ENCODE measurements around the gene PIGX. TPM values are rescaled to one million over a fixed set of nuclear protein-coding genes. Genes with fewer than 3 reads are reported as not detected.
"Not testable (repeated sequence)": the region's sequence is repeated elsewhere in the genome, so short reads cannot be mapped to it uniquely, and the experiment has no call there.

The PIGX gene
- total RNA-seq, 1 donor from 2014 or later: 37.8 TPM

DNA sequence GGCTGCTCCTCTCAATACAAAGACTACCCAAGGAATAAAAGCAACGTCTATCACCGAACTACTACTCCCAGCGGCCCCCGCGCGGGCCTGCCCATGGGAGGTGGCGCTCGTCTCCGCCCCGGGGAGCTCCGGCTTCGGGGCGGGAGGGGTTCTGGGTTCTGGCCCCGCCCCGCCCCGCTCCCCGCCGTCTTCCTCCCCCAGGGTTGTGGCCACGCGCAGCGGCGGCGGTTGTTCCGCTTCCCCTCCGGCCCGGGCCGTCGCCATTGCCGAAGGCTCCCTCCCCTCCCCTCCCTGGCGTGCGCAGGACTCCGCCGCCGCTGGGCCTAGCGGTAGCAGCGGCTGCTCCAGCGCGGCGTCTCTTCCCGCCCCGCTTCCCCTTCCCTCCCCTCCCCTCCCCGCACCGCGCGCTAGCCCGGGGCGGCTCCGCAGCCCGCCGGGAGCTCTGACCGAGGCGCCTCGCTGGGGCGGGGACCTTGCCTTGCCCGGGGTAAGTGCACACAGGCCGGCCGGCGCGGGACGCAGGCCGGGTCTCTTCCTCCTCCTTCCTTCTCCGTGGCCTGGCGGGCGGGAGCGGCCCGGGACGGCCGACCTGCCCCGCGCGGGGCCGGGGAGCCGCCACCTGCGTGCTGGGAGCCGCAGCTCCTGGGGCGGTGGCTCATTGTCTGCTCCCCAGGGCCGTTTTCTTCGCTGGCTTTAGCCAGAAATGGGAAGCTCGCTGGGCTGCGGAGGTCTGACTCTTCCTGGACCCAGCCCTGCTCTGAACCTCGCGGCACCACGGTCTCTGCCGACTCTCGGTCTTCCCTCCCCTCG is 27.7 kb downstream of the PIGX start, which contains the start of gene PAK2:
Gene PAK2 (plus strand): TSS at position 187 of the 810 bp plus-strand sequence. CDS start 42,790 bp downstream, outside the sequence.
- no peaks in the 10 kb centered on the region for H3K27me3 Mint-ChIP-seq (ENCODE audit: low read depth)
- DNase-seq (ENCODE audit: low read depth, low spot score): peak; percentile 76
- peaks cover 18% of the 10 kb centered on the region for H3K36me3 Mint-ChIP-seq (ENCODE audit: low read depth)
- H3K27ac Mint-ChIP-seq (ENCODE audit: unreplicated experiment): peak within 1 kb of the TSS; percentile 98
- H3K4me3 Mint-ChIP-seq: peak within 1 kb of the TSS; percentile 95
- peaks cover 20% of the 10 kb centered on the region for H3K4me1 Mint-ChIP-seq
- H3K9me3 Mint-ChIP-seq: peaks cover 5% of the 10 kb centered on the region
- TF ChIP-seq, protein P1, sequence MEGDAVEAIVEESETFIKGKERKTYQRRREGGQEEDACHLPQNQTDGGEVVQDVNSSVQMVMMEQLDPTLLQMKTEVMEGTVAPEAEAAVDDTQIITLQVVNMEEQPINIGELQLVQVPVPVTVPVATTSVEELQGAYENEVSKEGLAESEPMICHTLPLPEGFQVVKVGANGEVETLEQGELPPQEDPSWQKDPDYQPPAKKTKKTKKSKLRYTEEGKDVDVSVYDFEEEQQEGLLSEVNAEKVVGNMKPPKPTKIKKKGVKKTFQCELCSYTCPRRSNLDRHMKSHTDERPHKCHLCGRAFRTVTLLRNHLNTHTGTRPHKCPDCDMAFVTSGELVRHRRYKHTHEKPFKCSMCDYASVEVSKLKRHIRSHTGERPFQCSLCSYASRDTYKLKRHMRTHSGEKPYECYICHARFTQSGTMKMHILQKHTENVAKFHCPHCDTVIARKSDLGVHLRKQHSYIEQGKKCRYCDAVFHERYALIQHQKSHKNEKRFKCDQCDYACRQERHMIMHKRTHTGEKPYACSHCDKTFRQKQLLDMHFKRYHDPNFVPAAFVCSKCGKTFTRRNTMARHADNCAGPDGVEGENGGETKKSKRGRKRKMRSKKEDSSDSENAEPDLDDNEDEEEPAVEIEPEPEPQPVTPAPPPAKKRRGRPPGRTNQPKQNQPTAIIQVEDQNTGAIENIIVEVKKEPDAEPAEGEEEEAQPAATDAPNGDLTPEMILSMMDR (conservative IDR thresholded peaks at IDR 0.05): no peak

DNA sequence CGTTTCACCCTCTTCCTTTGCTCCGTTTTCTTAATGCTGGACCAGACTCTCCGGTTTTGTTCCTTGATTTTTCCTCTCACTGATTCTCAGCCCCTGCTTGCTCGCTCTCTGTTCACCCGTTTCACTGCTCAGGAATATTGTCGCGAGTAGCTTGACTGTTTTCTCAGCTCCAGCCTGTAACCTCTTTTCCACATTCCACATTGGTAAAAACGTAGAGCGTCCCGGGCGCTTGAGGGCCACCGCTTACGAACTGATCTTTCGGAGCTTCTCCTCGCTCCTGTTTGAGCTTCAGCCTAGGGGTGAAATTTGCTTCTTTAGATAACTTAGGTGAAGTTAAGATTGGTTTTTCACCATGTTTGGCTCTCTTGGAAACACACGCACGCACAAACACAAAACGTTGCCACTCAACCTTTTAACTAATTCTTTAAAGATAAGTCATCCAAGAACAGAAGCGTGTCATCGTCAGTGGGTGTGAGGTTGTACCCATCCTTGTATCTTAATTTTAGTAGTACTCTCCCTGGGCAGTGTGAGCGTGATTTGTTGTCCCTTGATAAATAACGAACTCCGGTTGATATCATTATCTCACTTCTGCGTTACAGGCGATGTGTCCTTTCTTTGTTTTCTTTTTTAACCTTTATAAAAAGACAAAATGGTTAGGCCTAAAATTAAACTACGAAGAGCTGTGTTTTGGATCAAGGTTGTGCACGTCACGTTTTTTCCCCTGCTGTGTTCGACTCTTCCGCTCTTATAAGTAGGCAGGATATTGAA is 28.5 kb downstream of the PIGX start:
- Mint-ChIP-seq H3K27ac (ENCODE audit: unreplicated experiment) (peak overlapping the region; percentile 98), H3K4me3 (peak overlapping the region; percentile 95), H3K4me1 (peaks cover 20% of the 10 kb centered on the region), H3K36me3 (ENCODE audit: low read depth) (peaks cover 13% of the 10 kb centered on the region), H3K27me3 (ENCODE audit: low read depth) (no peaks in the 10 kb centered on the region), H3K9me3 (peaks cover 5% of the 10 kb centered on the region)
- TF ChIP-seq, protein P1 (conservative IDR thresholded peaks at IDR 0.05): no peak
- no peak for DNase-seq (ENCODE audit: low read depth, low spot score)

DNA sequence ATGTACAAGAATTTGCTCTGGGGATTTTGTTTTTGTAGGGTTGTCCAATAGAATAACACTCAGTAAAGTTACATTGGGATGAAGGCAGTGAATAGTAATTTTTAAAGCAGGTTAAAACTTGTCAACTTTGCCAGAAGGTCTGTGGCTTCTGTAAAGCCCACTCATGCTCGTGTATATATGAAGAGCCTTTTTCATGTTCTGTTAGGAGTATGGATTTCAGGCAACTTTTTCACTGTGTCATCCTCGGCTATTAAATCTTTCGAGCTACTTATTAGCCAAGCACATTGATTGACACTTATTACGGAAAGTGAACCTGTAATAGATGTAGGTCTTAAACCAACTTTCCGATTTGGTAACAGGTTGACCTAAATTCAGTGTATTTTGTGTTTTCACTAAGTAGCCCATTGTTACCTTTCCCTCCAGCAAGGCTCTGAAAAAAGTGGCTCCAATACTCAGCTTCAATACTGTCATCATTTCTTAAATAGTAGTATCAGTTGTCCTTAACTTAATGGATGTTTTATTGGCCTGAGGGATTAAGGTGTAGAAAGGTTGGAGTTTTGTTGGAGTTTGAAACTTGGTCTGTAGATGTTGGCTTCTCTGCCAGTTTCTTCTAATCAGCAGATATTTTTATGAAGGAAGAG is 29.2 kb downstream of the PIGX start:
- Mint-ChIP-seq H3K27me3 (ENCODE audit: low read depth) (no peaks in the 10 kb centered on the region), H3K4me3 (peak overlapping the region; percentile 95), H3K27ac (ENCODE audit: unreplicated experiment) (peak overlapping the region; percentile 98), H3K9me3 (peaks cover 5% of the 10 kb centered on the region), H3K36me3 (ENCODE audit: low read depth) (peaks cover 17% of the 10 kb centered on the region), H3K4me1 (peaks cover 20% of the 10 kb centered on the region)
- TF ChIP-seq, protein P1 (conservative IDR thresholded peaks at IDR 0.05): no peak
- no peak for DNase-seq (ENCODE audit: low read depth, low spot score)

DNA sequence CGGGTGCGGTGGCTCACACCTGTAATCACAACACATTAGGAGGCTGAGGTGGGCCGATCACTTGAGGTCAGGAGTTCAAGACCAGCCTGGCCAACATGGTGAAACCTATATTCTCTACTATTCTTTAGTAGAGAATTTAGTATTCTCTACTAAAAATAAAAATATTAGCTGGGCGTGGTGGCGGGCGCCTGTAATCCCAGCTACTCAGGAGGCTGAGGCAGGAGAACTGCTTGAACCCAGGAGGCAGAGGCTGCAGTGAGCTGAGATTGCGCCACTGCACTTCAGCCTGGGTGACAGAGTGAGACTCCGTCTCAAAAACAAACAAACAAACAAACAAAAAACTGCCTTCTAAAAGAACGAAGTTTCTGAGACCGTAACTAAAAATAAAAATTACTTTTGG is 31.4 kb downstream of the PIGX start:
- Mint-ChIP-seq H3K36me3 (ENCODE audit: low read depth) (peaks cover 13% of the 10 kb centered on the region), H3K4me3 (peak overlapping the region; percentile 62), H3K4me1 (peaks cover 25% of the 10 kb centered on the region)
- not testable (repeated sequence) for H3K27me3 Mint-ChIP-seq (ENCODE audit: low read depth); H3K9me3 Mint-ChIP-seq; DNase-seq (ENCODE audit: low read depth, low spot score); H3K27ac Mint-ChIP-seq (ENCODE audit: unreplicated experiment)

DNA sequence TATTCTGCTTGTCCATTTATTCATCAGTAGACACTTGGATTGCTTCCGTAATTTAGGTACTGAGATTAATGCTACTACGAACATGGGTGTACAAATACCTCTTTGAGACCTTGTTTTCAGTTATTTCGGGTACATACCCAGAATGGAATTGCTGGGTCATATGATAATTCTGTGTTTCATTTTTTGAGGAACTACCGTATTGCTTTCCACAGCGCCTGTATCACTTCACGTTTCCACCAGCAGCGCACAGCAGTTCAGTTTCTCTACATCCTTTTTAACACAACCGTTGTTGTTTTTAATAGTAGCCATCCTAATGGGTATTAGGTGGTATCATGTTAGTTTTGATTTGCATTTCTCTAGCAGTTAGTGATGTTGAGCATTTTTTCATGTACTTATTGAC is 36.9 kb downstream of the PIGX start:
- Mint-ChIP-seq H3K36me3 (ENCODE audit: low read depth) (peaks cover 26% of the 10 kb centered on the region), H3K4me1 (peaks cover 6% of the 10 kb centered on the region), H3K27me3 (ENCODE audit: low read depth) (no peaks in the 10 kb centered on the region), H3K27ac (ENCODE audit: unreplicated experiment) (no peak overlapping the region), H3K9me3 (no peaks in the 10 kb centered on the region), H3K4me3 (no peak overlapping the region)
- DNase-seq (ENCODE audit: low read depth, low spot score): no peak
- TF ChIP-seq, protein P1 (conservative IDR thresholded peaks at IDR 0.05): no peak
